HepG2 (cell line): ENCODE results near the gene TGM6. TPM values are rescaled to one million over a fixed set of nuclear protein-coding genes. Genes with fewer than 3 reads are reported as not detected.

ENCODE experiments used
- CREB3 ChIP-seq: sonication (generic); formaldehyde crosslinking; IDR thresholded peaks from 2 replicates; pipeline ENCODE4 v1.5.0; 2020; ENCODE audit warnings: missing genetic modification reagents
- KLF12 ChIP-seq: sonication (generic); formaldehyde crosslinking; IDR thresholded peaks from 2 replicates; pipeline ENCODE4 v1.4.0; 2020; ENCODE audit warnings: missing genetic modification reagents, borderline replicate concordance
- PRDM10 ChIP-seq: sonication (generic); formaldehyde crosslinking; IDR thresholded peaks from 2 replicates; pipeline ENCODE4 v1.4.0; 2020; ENCODE audit warnings: low read depth, missing genetic modification reagents
- TRIM24 ChIP-seq: sonication (generic); formaldehyde crosslinking; IDR thresholded peaks from 2 replicates; pipeline ENCODE4 v1.8.0; 2022; ENCODE audit warnings: mild to moderate bottlenecking, missing genetic modification reagents
- ZNF407 ChIP-seq: sonication (generic); formaldehyde crosslinking; IDR thresholded peaks from one replicate; pipeline ENCODE4 v1.5.1; 2020; ENCODE audit warnings: mild to moderate bottlenecking, missing genetic modification reagents; ENCODE audit errors: not compliant biosample characterization
- ZNF574 ChIP-seq: sonication (generic); formaldehyde crosslinking; IDR thresholded peaks from 2 replicates; pipeline ENCODE4 v1.4.0; 2020; ENCODE audit warnings: missing genetic modification reagents
- ZXDC ChIP-seq: sonication (generic); formaldehyde crosslinking; IDR thresholded peaks from 2 replicates; pipeline ENCODE4 v1.5.0; 2020; ENCODE audit warnings: mild to moderate bottlenecking, missing genetic modification reagents
- polyA plus RNA-seq, 8 experiments: library from polyadenylated mRNA; depleted of rRNA in 3 of 8; stranded (reverse) in 7 of 8; unstranded in 1 of 8; fragments of >200 nt; fragmentation: Illumina TruSeq in 4 of 8; extraction: Trizol in 4 of 8; gene quantifications; 2 replicates each; pipeline versions ENCODE4 v1.2.1 to v1.2.3, GENCODE V29; 2011 to 2016; ENCODE audit warnings: low read depth in 4 of 8, missing spikeins in 1 of 8, mixed read lengths in 1 of 8; ENCODE audit not compliant: insufficient read depth in 1 of 8
- total RNA-seq, 5 experiments: library from RNA; depleted of rRNA; stranded (reverse); fragments of >200 nt; fragmentation: Illumina TruSeq; extraction: Trizol; gene quantifications; 2 replicates each; pipeline ENCODE4 v1.2.3, GENCODE V29; 2016; ENCODE audit warnings: low read depth in 1 of 5

The TGM6 gene
- total and polyA plus RNA-seq, 2 of the 13 experiments (the other 11 are each of a cell fraction or from before 2014, with no cell fraction given): not detected

GRCh38 chr20:2475850-2476741 lies 95.4 kb downstream of the TGM6 start (continued):
- TF ChIP-seq ZNF407 (CRISPR knock-in tag) (peak; percentile 60), ZXDC (no peak), TRIM24 (CRISPR knock-in tag) (no peak), PRDM10 (peak; percentile 75; the same call in 1 of the 2 replicates), CREB3 (CRISPR knock-in tag) (0 out of 2 replicates have a peak, but pooled peaks have one; percentile 59), KLF12 (CRISPR knock-in tag) (peak; percentile 73; the same call in 1 of the 2 replicates), ZNF574 (CRISPR knock-in tag) (peak; percentile 77)
